Coronary artery (tissue), 2 donors: ENCODE results near the gene PAQR6.
A peak's percentile ranks its signal among the peaks of the same experiment; 100 is the strongest.

Experiments used
- DNase-seq: peaks from one replicate; pipeline ENCODE4 v3.0.0-alpha.2; 2017; ENCODE audit warnings: low spot score
- H3K27ac ChIP-seq, 2 donors: fragments of 200-600 bp; sonication (generic); one replicate each; pipeline ENCODE4 v1.5.1; 2016 to 2019
- H3K4me3 ChIP-seq: fragments of 200-600 bp; sonication (generic); 2 replicates; pipeline ENCODE4 v1.5.1; 2016; ENCODE audit warnings: mild to moderate bottlenecking, moderate library complexity
- TF ChIP-seq, protein P1 (sequence below): fragments of 200-600 bp; sonication (generic); IDR thresholded peaks from one replicate; pipeline ENCODE4 v1.5.1; 2019; ENCODE audit warnings: antibody characterized with exemption

The PAQR6 gene

DNA sequence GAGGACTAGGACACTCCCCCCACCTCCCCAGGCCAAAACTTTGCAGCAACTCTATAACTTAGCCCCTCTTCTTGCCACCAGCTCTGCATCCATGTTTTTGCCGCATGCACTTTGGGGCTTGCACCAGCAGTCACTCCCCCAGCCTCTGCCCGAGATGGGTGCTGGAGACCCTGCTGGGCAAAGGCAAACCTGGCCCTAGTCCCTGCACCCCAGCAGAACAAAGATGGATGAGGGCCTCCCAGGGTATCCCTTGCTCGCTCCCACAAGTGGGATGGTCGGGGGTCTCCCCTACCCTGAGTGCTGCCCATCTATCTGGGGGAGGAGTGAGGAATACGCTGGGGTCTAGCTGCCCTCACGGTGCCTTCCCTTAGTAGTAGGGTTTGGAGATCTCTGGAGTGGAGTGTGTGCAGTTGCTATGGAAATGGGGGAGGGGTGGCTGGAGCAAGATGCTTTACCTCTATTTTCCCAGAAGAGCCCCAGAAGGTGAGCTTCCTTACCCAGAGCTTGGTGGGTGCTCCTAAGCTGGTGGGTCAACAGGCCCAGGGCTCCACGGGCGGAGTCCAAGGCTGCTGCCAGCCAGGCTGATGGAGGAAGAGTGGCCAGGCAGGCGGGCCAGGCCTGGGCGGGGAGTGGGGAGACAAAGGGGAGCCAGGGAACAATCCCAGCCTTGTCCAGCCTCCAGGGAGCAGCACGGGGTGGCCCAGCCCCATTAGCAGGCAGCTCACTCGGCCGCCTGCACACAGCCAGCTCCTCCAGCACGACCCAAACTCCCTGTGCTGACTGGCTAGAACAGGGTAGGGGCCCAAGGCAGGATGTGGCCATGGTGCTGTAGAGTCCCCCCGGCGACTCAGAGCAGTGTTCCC is at the start of gene PAQR6:
PAQR6 (minus strand) TSS at position 597 of the 863 bp plus-strand sequence. CDS start 1,325 bp downstream, outside the sequence.
- no peak for DNase-seq
- TF ChIP-seq, protein P1, sequence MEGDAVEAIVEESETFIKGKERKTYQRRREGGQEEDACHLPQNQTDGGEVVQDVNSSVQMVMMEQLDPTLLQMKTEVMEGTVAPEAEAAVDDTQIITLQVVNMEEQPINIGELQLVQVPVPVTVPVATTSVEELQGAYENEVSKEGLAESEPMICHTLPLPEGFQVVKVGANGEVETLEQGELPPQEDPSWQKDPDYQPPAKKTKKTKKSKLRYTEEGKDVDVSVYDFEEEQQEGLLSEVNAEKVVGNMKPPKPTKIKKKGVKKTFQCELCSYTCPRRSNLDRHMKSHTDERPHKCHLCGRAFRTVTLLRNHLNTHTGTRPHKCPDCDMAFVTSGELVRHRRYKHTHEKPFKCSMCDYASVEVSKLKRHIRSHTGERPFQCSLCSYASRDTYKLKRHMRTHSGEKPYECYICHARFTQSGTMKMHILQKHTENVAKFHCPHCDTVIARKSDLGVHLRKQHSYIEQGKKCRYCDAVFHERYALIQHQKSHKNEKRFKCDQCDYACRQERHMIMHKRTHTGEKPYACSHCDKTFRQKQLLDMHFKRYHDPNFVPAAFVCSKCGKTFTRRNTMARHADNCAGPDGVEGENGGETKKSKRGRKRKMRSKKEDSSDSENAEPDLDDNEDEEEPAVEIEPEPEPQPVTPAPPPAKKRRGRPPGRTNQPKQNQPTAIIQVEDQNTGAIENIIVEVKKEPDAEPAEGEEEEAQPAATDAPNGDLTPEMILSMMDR: no peak
- Histone ChIP-seq H3K4me3 (peak within 1 kb of the TSS; percentile 7), H3K27ac (peak within 1 kb of the TSS in 1 of 2 donors; percentile 5)

- TF ChIP-seq, protein P1: no peak
- H3K27ac ChIP-seq: peak within 1 kb of the TSS; percentile 66 to 72
- no peak for DNase-seq
- peak within 1 kb of the TSS; percentile 80 for H3K4me3 ChIP-seq
Measured at GRCh38 chr1:156295391-156295947, 47.6 kb upstream of the PAQR6 start, which contains the start of gene GLMP. TSS of gene GLMP (minus strand) at chr1:156295679. CDS start at chr1:156295645, 34 bp downstream.

DNA sequence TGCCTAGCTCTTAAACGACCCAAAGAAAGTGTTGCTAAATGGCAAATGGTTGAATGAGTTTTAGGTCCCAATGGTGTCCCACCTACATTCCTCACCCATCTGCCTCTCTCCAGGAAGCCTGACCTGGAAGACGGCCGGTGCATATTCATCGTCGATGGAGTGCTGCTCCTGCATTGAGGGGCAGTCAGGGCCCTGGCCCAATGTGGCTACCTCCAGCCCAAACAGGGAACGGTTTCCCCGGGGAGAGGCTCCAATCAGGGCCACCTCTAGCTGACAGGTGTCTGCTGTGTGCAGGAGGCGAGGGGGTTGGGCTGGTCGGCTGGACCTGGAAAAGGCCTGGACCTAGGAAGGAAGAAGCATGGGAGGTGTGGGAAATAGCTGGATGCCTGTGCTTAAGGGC is 46.0 kb upstream of the PAQR6 start:
- no peak for DNase-seq
- no peak overlapping the region for H3K4me3 ChIP-seq
- TF ChIP-seq, protein P1: no peak
- no peak overlapping the region for H3K27ac ChIP-seq

- Histone ChIP-seq H3K4me3 (no peak overlapping the region), H3K27ac (no peak overlapping the region)
- TF ChIP-seq, protein P1: no peak
- DNase-seq: no peak
Measured at GRCh38 chr1:156293098-156293434, 45.2 kb upstream of the PAQR6 start.

- Histone ChIP-seq H3K4me3 (peak overlapping the region; percentile 71), H3K27ac (peak overlapping the region; percentile 57 to 93)
- TF ChIP-seq, protein P1: no peak
- DNase-seq: peak; percentile 94
Measured at GRCh38 chr1:156291226-156292061, 43.6 kb upstream of the PAQR6 start.

GRCh38 chr1:156289857-156290256 is 42.0 kb upstream of the PAQR6 start:
- no peak for DNase-seq
- TF ChIP-seq, protein P1: no peak
- Histone ChIP-seq H3K4me3 (no peak overlapping the region), H3K27ac (no peak overlapping the region)
